IMR-90 (cell line): Measurements from ENCODE around the gene ARHGEF38.

ENCODE experiments used
- CHD1 ChIP-seq: IDR thresholded peaks from 2 replicates; pipeline ENCODE4 v1.6.1; 2012; ENCODE audit warnings: low read depth, low read length, improper control_type of control experiment
- FOS ChIP-seq: fragments of 150-350 bp; IDR thresholded peaks from 2 replicates; pipeline ENCODE4 v1.6.1; 2016; ENCODE audit warnings: low read depth, low read length
- MAFK ChIP-seq: IDR thresholded peaks from 2 replicates; pipeline ENCODE4 v1.6.1; 2012; ENCODE audit warnings: low read depth, low read length, improper control_type of control experiment
- MAZ ChIP-seq: IDR thresholded peaks from 2 replicates; pipeline ENCODE4 v1.6.1; 2012; ENCODE audit warnings: low read depth, mild to moderate bottlenecking, low read length, improper control_type of control experiment, moderate library complexity, borderline replicate concordance
- POLR2A ChIP-seq: IDR thresholded peaks from 2 replicates; pipeline ENCODE4 v1.6.1; 2012; ENCODE audit warnings: mild to moderate bottlenecking, low read depth, low read length
- RAD21 ChIP-seq: IDR thresholded peaks from 2 replicates; pipeline ENCODE4 v1.6.1; 2012; ENCODE audit warnings: low read length, improper control_type of control experiment
- TF ChIP-seq, protein P1 (sequence below): conservative IDR thresholded peaks from 2 replicates; pipeline ENCODE4 v1.5.1; 2012; ENCODE audit warnings: mild to moderate bottlenecking, low read depth, low read length, improper control_type of control experiment
- TF ChIP-seq, protein P2 (sequence below): fragments of 150-350 bp; IDR thresholded peaks from 2 replicates; pipeline ENCODE4 v1.6.1; 2017; ENCODE audit warnings: mild to moderate bottlenecking, antibody characterized with exemption, low read length, low read depth

DNA sequence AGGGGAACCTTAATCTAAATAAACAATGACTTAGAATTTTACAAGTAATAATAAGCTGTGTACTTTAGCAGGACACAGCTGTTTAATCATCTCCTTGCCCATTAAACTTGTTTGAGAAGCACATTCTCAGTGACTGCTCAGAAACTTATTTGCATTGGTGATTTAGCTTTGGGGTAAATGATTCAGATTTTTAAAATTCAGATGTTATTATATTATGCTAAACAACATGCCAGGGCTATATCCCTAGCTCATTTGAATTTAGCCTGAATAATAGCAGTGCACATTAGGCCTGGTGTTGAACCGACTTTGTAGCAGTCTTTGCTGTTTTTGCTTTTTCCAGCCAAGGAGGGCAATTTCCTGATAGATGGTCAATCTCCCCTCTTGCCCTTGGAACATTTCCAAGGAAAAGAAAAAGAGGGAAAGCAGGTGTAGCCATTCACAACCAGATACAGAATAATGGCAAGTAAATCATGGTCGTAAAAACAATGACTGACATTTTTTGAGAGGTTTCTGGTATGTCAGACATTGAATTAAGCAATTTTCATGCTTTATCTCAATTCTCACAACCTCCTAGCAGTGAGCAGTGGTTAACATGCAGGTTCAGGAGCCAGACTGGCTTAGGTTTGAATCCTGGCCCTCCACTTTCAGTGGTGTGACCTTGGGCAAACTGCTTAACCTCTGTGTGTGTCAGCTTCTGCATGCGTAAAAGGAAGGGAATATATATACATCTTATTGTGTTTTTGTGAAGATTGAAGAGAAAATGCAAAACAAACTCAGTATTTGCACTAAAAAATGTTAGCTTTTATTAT is 16.8 kb downstream of the ARHGEF38 start:
- TF ChIP-seq, protein P1, sequence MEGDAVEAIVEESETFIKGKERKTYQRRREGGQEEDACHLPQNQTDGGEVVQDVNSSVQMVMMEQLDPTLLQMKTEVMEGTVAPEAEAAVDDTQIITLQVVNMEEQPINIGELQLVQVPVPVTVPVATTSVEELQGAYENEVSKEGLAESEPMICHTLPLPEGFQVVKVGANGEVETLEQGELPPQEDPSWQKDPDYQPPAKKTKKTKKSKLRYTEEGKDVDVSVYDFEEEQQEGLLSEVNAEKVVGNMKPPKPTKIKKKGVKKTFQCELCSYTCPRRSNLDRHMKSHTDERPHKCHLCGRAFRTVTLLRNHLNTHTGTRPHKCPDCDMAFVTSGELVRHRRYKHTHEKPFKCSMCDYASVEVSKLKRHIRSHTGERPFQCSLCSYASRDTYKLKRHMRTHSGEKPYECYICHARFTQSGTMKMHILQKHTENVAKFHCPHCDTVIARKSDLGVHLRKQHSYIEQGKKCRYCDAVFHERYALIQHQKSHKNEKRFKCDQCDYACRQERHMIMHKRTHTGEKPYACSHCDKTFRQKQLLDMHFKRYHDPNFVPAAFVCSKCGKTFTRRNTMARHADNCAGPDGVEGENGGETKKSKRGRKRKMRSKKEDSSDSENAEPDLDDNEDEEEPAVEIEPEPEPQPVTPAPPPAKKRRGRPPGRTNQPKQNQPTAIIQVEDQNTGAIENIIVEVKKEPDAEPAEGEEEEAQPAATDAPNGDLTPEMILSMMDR: no peak
- TF ChIP-seq RAD21: no peak
- TF ChIP-seq POLR2A: no peak
- TF ChIP-seq MAZ: no peak
- TF ChIP-seq CHD1: no peak
- no peak for TF ChIP-seq FOS
- TF ChIP-seq, protein P2, sequence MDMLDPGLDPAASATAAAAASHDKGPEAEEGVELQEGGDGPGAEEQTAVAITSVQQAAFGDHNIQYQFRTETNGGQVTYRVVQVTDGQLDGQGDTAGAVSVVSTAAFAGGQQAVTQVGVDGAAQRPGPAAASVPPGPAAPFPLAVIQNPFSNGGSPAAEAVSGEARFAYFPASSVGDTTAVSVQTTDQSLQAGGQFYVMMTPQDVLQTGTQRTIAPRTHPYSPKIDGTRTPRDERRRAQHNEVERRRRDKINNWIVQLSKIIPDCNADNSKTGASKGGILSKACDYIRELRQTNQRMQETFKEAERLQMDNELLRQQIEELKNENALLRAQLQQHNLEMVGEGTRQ: no peak
- TF ChIP-seq MAFK: no peak
